Body of pancreas (tissue), 4 donors: Measurements from ENCODE around the gene EREG.

Experiments used
- CTCF ChIP-seq, 7 experiments: fragments of 450-650 bp in 4 of 7; fragments of 200-600 bp in 3 of 7; sonication (generic) in 3 of 7; IDR thresholded peaks; one replicate each; pipeline ENCODE4 v1.5.1; 2016 to 2019; ENCODE audit warnings: antibody characterized with exemption in 7 of 7
- POLR2A ChIP-seq, 3 donors: fragments of 450-650 bp; IDR thresholded peaks; one replicate each; pipeline ENCODE4 v1.6.1; 2016; ENCODE audit warnings: antibody characterized with exemption in 3 of 3, mild to moderate bottlenecking in 2 of 3

- TF ChIP-seq CTCF (IDR thresholded peaks at IDR 0.05), result no peak
- no peak for TF ChIP-seq POLR2A (IDR thresholded peaks at IDR 0.05)
Measured at GRCh38 chr4:74424111-74424510, 59.2 kb downstream of the EREG start.
